HFFc6 (cell line): ENCODE measurements around the gene LAS1L. TPM values are rescaled to one million over a fixed set of nuclear protein-coding genes. Genes with fewer than 3 reads are reported as not detected.
"Not testable (repeated sequence)": the region's sequence is repeated elsewhere in the genome, so short reads cannot be mapped to it uniquely, and the experiment has no call there.

Experiments
- DNase-seq: peaks from one replicate; pipeline ENCODE4 v3.0.0-alpha.2; 2018
- H3K27ac Mint-ChIP-seq: 2 replicates; pipeline ENCODE4 v1.8.0; 2020; ENCODE audit warnings: mild to moderate bottlenecking, mixed read lengths
- H3K27me3 Mint-ChIP-seq: 2 replicates; pipeline ENCODE4 v1.8.0; 2021; ENCODE audit warnings: mild to moderate bottlenecking, moderate library complexity, mixed read lengths; ENCODE audit not compliant: insufficient read depth
- H3K36me3 Mint-ChIP-seq: 2 replicates; pipeline ENCODE4 v1.8.0; 2021; ENCODE audit warnings: low read depth, mixed read lengths
- H3K4me1 Mint-ChIP-seq: 2 replicates; pipeline ENCODE4 v1.8.0; 2020; ENCODE audit warnings: low read depth, mixed read lengths
- H3K4me3 Mint-ChIP-seq: 2 replicates; pipeline ENCODE4 v1.8.0; 2020; ENCODE audit warnings: mild to moderate bottlenecking, moderate library complexity, mixed read lengths
- H3K9me3 Mint-ChIP-seq: 2 replicates; pipeline ENCODE4 v1.8.0; 2020; ENCODE audit warnings: mild to moderate bottlenecking, mixed read lengths
- total RNA-seq, 6 experiments: library from RNA; stranded (reverse); fragmentation: NEBNext Ultra II Directional; extraction: Animal tissue kit (Norgen Biotek cat#: 25700); gene quantifications; 2 replicates in 1 of 6; 3 replicates in 5 of 6; pipeline ENCODE4 v1.2.3, GENCODE V29; 2021
- TF ChIP-seq, protein P1 (sequence below): fragments of 200-600 bp; sonication (generic); IDR thresholded peaks from 2 replicates; pipeline ENCODE4 v1.5.0; 2021; ENCODE audit warnings: antibody characterized with exemption, mild to moderate bottlenecking

LAS1L gene
- total RNA-seq, 6 experiments from 2014 or later, result 29.2 to 33.0 (median 31.9) TPM

DNA sequence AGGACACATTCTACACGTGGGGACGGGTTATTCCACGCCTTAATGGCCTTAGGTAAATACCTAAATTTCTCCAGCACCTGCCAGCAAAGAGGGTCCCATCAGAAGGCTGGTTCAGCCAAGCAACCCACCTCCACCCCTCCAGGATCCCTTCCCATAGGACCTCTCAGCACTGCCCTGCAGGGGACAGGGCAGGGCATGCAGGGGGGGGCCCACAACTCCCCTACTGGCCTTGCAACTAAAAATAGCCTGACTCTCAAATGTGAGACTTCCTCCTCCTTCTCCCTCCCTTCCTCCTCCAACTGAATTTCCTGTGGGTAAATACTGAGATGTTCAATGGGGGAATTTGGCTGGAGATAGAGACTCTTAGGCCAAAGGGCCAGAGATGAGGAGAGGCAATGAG lies 6.3 kb downstream of the LAS1L start:
- Mint-ChIP-seq H3K9me3 (no peaks in the 10 kb centered on the region), H3K36me3 (peaks cover 18% of the 10 kb centered on the region; the same call in 1 of the 2 replicates), H3K4me3 (no peak overlapping the region), H3K27ac (no peak overlapping the region), H3K4me1 (peaks cover 11% of the 10 kb centered on the region), H3K27me3 (no peaks in the 10 kb centered on the region; the same call in 1 of the 2 replicates)
- TF ChIP-seq, protein P1, sequence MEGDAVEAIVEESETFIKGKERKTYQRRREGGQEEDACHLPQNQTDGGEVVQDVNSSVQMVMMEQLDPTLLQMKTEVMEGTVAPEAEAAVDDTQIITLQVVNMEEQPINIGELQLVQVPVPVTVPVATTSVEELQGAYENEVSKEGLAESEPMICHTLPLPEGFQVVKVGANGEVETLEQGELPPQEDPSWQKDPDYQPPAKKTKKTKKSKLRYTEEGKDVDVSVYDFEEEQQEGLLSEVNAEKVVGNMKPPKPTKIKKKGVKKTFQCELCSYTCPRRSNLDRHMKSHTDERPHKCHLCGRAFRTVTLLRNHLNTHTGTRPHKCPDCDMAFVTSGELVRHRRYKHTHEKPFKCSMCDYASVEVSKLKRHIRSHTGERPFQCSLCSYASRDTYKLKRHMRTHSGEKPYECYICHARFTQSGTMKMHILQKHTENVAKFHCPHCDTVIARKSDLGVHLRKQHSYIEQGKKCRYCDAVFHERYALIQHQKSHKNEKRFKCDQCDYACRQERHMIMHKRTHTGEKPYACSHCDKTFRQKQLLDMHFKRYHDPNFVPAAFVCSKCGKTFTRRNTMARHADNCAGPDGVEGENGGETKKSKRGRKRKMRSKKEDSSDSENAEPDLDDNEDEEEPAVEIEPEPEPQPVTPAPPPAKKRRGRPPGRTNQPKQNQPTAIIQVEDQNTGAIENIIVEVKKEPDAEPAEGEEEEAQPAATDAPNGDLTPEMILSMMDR, result no peak
- no peak for DNase-seq

DNA sequence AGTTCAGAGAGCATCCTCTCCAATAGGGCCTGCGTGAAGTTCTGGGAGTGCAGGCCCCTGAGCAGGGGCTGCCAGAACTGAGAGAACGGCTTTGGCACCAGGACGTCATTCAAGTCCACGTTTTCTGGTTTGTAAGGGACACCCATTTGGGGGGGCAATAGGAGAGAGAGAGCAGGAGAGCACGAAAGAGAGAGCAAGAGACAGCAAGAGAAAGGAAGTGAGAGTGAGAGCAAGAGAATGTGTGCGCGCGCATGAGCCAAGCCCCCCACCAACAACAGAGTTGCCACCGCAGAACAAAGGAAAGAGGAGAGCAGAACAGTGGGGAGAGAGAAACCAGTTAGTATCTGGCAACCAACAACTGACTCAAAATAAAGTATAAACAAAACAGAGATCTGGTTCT lies 10.4 kb downstream of the LAS1L start:
- peaks cover 19% of the 10 kb centered on the region for H3K4me1 Mint-ChIP-seq
- H3K9me3 Mint-ChIP-seq, result no peaks in the 10 kb centered on the region
- H3K36me3 Mint-ChIP-seq, result peaks cover 28% of the 10 kb centered on the region
- peaks cover 2% of the 10 kb centered on the region for H3K27me3 Mint-ChIP-seq
- TF ChIP-seq, protein P1, result no peak
- no peak overlapping the region for H3K27ac Mint-ChIP-seq
- no peak overlapping the region for H3K4me3 Mint-ChIP-seq
- DNase-seq, result no peak

DNA sequence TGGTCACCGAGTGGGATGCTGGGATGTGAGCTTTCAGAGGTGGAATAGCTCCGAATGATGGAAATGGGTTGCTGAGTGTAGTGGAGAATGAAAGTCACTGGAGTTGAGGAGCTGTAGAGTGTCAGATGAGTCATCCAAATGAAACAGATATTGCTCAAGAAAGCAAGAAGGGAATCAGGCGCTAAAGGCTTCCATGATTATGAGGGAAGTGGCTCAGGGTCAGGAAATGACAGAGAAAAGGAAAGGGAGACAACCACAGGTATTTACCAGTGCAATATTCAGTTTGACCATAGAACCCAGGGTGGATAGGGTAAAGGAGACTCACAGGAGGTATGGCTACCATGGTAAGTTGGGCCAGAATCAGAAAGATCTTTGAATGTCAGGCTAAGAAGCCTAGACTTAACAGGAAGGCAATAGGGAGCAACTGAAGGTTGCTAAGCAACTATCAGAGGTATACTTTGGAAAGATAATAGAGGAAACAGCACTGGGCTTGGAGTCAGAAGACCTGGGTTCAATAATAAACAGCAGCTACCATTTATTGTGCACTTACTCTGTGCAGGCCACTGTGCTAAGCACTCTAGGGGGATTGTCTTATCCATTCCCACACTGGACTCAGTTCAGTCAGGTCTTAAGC lies 11.7 kb downstream of the LAS1L start:
- DNase-seq, result peak; percentile 43
- H3K27ac Mint-ChIP-seq, result peak overlapping the region; percentile 92
- no peaks in the 10 kb centered on the region for H3K9me3 Mint-ChIP-seq
- H3K27me3 Mint-ChIP-seq, result peaks cover 2% of the 10 kb centered on the region
- H3K4me1 Mint-ChIP-seq, result peaks cover 19% of the 10 kb centered on the region
- H3K4me3 Mint-ChIP-seq, result peak overlapping the region; percentile 35; the same call in 1 of the 2 replicates
- TF ChIP-seq, protein P1, result no peak
- peaks cover 28% of the 10 kb centered on the region for H3K36me3 Mint-ChIP-seq

DNA sequence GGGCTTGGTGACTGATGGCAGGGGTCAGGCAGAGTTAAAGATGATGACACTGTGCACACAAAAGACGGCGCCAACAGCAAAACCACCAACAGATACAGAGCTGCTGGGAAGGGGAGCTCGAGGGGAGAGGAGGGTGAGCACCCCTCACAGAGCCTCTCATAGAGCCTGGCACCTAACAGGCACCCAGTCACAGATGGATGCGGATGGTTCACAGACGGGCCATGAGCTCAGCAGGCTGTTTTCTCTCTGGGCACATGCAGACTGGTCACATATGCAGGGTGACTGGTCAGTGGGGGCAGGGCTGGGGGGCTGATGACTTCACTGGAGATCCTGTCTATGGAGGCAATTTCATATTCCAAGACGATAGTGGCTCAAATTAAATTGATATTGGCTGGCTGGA lies 15.1 kb downstream of the LAS1L start:
- H3K36me3 Mint-ChIP-seq, result peaks cover 28% of the 10 kb centered on the region
- H3K4me1 Mint-ChIP-seq, result peaks cover 19% of the 10 kb centered on the region
- not testable (repeated sequence) for DNase-seq, H3K4me3 Mint-ChIP-seq, H3K27me3 Mint-ChIP-seq, H3K9me3 Mint-ChIP-seq, H3K27ac Mint-ChIP-seq

DNA sequence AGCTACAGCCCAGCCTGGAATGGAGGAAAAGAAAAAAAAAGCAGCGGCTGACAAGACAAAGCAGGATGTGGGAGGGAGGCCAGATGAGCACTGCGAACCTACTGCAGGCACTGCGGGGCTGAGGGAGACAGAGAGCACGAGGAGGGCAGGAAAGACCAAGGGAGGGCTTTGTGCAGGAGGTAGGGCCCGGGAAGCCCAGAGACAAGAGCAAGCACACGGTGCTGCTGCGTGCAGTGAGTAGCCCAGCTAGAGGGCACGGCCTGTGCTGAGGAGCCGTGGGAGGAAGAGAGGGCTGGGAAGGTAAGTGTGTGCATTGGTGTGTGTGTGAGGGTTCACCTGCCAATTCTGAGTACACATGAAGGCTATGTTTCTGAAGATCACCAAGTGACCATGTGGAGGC lies 15.6 kb downstream of the LAS1L start:
- not testable (repeated sequence) for H3K4me3 Mint-ChIP-seq, H3K27me3 Mint-ChIP-seq, H3K27ac Mint-ChIP-seq, H3K9me3 Mint-ChIP-seq, DNase-seq
- H3K4me1 Mint-ChIP-seq, result peaks cover 19% of the 10 kb centered on the region
- peaks cover 24% of the 10 kb centered on the region for H3K36me3 Mint-ChIP-seq

DNA sequence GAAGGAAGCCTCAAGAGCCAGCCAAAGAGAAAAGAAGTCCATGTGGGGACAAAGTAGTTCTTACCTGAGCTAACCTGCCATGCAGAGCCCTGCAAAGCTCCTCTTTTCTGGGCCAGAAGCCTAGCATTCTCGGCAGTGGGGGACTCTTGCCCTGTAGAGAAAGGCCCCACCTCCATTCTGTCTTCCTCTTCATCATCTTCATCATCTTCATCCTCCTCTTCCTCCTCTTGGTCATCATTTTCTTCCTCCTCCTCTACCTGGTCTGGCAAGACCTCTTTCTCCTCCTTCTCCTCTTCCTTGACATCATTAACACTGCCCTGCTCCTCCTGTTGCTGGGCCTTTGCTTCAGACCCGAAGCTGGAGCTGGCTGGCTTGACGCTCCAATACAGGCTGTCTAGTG lies 16.7 kb downstream of the LAS1L start:
- H3K4me3 Mint-ChIP-seq, result no peak overlapping the region
- H3K9me3 Mint-ChIP-seq, result no peaks in the 10 kb centered on the region
- peaks cover 13% of the 10 kb centered on the region for H3K4me1 Mint-ChIP-seq
- no peak for DNase-seq
- peaks cover 2% of the 10 kb centered on the region; the same call in 1 of the 2 replicates for H3K27me3 Mint-ChIP-seq
- no peak overlapping the region for H3K27ac Mint-ChIP-seq
- H3K36me3 Mint-ChIP-seq, result peaks cover 22% of the 10 kb centered on the region
- TF ChIP-seq, protein P1, result no peak
